IPS DF 4.7 (cell line): Measurements from ENCODE around the gene THOC6.

Experiments used
- DNase-seq: peaks from one replicate; pipeline ENCODE4 v3.0.0-alpha.2; 2013; ENCODE audit warnings: low spot score; ENCODE audit errors: extremely low read depth

The THOC6 gene

GRCh38 chr16:2991566-2992261, 32.1 kb upstream of the THOC6 start:
- DNase-seq = no peak

DNA sequence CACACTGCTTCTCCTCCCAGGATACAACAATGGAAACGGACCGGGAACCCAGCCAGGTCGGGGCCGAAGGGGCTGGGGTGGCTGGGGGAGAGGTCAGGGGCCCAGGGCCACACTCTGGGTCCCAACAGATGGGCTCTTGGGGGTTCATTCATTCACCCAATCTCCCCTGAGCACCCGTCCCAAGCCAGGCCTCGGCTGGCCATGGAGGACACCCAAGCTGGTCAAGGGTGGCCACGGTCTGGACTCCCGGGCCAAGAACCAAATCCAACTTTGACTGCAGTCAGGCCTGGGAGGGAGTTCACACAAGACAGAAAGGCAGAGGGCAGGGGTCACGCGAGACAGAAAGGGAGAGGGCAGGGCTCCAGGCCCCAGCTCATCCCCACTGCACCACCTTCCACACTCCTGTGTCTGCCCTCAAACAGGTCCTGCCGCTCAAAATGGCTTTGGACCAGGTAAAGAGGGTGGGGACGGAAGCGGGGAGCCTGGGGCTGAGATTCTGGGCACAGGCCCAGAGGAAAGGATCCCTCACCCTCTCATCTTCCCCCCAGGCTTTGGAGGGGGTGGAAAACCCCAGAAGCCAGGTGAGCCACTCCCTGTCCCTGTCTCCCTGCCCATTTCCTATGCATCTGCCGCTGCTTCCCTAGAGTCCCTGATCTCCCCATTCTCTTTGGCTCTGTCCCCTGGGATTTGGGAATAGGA, 31.3 kb upstream of the THOC6 start:
- no peak for DNase-seq

GRCh38 chr16:2996298-2996697, 27.5 kb upstream of the THOC6 start:
- no peak for DNase-seq

DNA sequence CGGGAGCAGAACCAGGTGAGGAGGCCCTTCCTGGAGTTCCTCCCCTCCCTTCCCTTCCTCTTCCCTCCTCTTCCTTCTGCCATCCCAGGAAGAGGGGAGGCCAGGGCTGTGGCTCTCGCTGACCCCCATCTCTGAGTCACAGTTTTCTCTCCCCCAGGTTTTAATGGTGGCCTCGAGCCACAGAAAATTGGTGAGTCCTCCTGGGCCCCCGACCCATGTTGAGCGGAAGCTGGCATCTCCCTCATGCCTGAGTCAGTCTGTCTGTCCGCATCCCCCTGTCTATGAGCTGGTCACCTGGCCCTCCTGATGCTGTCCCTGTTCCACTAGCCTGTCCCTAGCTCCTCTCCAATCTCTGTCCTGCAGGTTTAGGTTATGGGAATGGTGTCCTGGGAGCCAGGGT, 23.9 kb upstream of the THOC6 start:
- DNase-seq = no peak

GRCh38 chr16:3000540-3000939, 23.3 kb upstream of the THOC6 start:
- no peak for DNase-seq

- no peak for DNase-seq
Observed at GRCh38 chr16:3001316-3001715, 22.5 kb upstream of the THOC6 start.

GRCh38 chr16:3003582-3004270, 20.1 kb upstream of the THOC6 start:
- DNase-seq = no peak

GRCh38 chr16:3004319-3004718, 19.5 kb upstream of the THOC6 start:
- DNase-seq = no peak

DNA sequence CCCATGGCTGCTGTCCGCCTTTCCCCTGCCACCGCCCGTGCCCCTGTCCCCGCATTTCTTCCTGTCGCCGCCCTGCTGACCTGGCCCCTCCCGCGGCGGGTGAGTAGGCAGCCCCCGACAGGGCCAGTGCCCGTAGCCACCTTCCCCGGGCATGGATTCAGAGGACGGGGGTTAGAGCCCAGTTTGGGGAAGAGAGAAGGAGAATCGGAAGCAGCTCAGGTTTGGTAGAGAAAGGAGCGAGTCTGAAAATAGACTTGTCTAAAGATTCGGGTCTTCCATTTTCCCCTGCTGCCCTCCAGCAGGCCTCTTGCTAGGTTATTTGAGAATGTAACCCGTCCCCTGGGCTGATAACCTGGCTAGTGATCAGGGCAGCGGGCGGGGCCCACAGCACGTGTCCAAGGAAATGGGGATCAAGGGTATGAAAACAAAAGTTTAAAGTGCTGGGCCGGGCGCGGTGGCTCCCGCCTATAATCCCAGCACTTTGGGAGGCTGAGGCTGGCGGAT, 19.0 kb upstream of the THOC6 start:
- DNase-seq = no peak

- no peak for DNase-seq
Observed at GRCh38 chr16:3007059-3007956, 16.5 kb upstream of the THOC6 start.

DNA sequence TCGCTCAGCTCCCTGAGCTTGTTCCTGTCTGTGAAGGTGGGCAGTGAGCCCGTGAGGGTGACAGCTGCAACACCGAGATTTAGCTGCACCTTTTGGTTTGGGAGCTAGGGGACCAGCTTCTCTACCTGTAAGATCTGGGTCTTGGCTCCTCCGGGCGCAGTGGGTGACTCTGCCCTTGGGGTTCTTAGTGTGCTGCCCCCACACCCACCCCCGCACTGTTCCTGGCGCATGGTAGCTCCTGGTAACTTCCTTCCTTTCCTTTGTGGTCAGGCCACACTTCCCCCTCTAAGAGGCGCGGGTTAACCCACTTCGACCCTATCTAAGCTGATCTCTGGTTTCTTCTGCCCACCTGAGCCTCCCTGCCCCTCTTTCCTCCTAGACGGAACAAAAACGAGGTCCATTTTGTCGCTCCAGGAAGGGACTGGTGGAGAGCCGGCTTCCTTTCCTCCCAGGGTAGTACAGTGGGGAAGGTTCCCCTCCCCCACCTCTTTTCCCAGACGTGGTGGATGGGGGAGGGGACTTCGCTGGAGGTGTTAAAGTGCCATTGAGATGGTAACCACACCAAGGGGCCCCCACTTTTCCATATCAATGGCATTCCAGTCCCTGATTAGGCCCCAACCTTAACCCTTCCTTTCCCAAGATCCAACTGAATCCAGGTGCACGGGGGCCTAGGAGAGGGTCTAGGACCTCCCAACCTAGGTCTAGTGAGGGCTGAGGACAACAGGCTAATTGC, 15.7 kb upstream of the THOC6 start:
- DNase-seq = no peak

DNA sequence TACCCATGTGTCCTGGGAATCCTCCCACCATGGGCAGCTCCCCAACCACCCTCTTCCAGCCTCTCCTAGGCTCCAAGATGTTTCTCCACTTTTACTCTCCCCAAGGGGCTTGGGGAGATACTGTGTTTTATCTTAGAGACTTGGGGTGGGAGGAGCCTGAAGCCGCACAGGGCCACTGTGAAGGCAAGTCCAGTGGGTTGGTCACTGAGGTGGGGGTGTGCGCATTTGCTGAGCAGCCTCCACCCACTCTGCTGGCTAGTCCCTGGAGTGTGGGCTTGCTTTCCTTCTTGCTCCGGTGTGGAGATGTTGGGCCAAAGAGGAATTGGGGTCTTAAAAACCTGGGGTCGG, 15.2 kb upstream of the THOC6 start:
- DNase-seq = no peak

- no peak for DNase-seq
Observed at GRCh38 chr16:3009568-3010390, 14.1 kb upstream of the THOC6 start.

DNA sequence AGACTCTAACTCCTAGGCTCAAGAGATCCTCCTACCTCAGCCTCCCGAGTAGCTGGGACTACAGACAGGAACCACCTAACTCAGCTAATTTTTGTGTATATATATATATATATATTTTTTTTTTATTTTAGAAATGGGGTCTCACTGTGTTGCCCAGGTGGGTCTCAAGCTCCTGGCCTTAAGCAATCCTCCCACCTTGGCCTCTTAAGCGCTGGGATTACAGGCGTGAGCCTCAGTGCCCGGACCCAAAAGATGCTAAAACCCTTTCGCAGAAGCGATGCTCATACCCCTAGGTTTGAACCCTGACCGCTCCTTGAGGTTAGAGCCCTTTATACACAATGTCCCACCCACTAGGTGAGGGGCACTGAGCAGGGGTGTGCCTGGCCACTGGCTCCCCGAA, 13.3 kb upstream of the THOC6 start:
- DNase-seq = no peak

GRCh38 chr16:3012246-3012645, 11.6 kb upstream of the THOC6 start:
- DNase-seq = no peak

DNA sequence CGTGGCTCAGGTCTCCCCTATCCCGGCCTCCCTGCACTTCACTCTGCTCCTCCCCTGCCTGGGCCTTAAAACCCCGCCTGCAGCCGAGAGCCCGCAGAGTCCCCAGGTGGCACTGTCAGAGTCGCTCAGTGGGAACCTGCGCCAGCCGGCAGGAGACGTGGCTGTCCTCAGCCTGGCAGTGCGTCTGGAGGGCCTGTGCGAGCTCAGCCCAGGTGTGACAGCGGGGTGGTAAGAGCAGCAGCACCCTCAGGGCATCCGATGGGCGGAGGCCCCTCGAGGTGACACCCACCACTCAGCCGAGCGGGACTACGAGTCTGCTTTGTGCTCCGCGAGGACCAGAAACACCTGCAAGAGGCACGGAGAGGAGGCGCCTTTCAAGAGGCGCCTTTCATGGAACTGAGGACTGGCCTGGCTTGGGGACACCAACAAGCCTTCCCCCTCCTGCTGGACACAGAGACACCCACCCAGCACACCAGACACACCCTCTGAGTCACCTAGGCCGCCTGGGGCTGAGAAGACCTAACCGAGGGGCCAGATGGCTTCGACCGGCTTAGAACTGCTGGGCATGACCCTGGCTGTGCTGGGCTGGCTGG, 10.9 kb upstream of the THOC6 start, which contains the start of gene CLDN9:
TSS of gene CLDN9 (plus strand) at position 96 of the 593 bp plus-strand sequence. CDS start at position 536, 440 bp downstream.
- DNase-seq = no peak

DNA sequence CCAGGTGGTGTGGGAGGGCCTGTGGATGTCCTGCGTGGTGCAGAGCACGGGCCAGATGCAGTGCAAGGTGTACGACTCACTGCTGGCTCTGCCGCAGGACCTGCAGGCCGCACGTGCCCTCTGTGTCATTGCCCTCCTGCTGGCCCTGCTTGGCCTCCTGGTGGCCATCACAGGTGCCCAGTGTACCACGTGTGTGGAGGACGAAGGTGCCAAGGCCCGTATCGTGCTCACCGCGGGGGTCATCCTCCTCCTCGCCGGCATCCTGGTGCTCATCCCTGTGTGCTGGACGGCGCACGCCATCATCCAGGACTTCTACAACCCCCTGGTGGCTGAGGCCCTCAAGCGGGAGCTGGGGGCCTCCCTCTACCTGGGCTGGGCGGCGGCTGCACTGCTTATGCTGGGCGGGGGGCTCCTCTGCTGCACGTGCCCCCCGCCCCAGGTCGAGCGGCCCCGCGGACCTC, 10.3 kb upstream of the THOC6 start:
- no peak for DNase-seq

DNA sequence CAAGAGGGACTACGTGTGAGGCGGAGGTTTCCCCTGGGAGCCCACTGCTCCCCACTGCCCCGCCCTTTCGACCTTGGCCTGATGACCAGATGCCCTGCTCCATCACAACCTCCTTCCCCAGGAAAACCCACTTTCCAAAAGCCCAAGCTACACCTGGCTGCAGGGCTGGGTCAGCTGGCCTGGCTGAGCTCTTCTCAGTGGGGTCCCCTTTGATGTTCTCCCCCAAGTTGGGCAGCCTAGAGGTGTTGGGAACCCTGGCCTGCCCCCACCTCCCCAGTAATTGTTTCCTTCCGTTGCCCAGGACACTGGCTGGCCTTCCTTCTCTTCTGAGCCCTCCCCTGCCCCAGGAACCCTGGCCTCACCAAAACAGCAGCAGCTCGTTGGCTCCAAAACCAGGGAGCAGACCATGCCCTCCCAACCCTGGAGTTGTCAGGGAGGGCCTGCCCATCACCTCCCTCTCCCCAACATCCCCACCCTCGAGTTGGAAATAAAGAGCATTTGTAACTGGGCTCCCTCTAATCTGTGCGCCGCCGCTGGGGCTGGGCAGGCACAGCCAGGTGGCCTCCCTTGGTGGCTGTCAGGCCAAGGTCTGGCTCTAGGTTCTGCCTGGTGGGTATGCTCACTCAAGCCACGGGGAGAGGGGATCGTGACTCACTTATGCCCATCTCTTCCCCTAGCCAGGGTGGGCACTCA, 9.7 kb upstream of the THOC6 start:
- DNase-seq = no peak

DNA sequence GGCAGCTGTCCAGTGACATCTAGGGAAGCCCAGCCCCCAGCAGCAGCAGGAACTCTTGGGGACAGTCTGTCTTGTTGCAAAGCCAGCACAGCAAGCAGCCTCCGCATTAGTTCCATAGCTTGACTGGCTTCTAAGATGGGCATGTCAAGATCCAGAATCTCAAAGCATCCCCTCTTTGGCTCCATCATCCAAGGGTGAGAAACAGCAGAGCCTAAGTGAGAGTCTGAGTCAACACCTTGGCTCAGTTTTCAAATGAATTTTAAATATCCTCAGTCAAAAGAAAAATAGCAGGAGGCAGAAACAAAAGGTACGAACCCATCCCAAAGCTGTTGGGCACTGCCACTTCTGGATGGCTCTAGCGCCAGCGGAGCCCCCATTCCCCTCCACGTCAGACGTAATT, 8.9 kb upstream of the THOC6 start:
- no peak for DNase-seq
